NCI-H82 treated with DMSO at 0.1 percent for 48 hours (cell line): ENCODE results near the gene PDZD2.
"Not testable (repeated sequence)": the region's sequence is repeated elsewhere in the genome, so short reads cannot be mapped to it uniquely, and the experiment has no call there.

ENCODE experiments used
- DNase-seq: peaks from one replicate; lab custom pipeline; 2025; ENCODE audit not compliant: unreplicated experiment; lab: John Stamatoyannopoulos, UW

The PDZD2 gene

GRCh38 chr5:32059761-32060530 lies 421.0 kb downstream of the PDZD2 start:
- DNase-seq, result no peak

DNA sequence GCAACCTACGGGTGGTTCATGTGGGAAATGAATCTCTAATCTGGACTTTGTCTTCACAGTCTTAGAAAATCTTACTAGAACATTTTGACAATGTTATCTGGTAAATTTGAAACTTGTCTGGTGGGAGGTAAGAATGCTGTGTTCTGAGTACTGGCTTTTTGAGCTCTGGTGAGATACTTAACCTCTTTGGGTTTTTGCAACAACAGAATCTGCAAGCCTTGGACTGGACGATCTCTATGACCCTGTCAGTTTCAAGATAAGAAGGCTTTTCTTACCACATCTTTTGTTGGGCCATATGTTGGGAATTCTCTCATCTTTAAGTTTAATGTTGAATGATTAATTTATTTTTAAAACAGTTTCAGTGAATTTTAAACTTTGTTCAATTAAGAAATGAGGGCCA lies 422.3 kb downstream of the PDZD2 start:
- DNase-seq, result no peak

- no peak for DNase-seq
These were observed 427.5 kb downstream of the PDZD2 start for GRCh38 chr5:32066448-32066847.

DNA sequence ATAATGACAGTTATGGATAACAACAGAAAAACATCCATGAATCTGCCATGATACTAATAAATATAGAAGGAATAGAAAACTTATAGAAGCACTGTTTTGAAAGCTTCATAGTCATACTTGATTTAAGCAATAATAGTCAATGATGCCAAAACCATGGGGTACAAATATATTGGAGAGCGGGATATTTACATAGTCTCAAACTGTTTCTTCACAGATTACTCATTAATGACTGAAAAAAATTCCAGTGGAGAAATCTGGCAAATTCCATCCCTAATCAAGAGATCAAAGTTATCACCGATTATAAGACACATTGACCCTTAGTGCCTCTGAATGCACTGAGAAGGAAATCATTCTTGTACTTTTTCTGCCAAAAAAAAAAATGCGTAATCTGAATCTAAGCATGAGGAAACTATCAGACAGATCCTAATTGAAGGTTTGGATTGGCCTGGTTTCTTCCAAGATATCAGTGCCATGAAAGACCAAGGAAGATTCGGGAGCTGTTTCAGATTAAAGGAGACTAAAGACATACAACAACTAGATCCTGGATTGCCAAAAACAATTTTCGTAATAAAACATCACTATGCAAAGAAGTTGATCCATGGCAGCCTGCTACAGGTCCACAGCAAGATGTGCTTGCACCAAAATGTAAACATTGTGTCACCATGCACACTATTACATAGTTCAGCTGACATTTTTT lies 429.0 kb downstream of the PDZD2 start:
- no peak for DNase-seq

GRCh38 chr5:32068561-32068960 lies 429.6 kb downstream of the PDZD2 start:
- DNase-seq, result no peak

DNA sequence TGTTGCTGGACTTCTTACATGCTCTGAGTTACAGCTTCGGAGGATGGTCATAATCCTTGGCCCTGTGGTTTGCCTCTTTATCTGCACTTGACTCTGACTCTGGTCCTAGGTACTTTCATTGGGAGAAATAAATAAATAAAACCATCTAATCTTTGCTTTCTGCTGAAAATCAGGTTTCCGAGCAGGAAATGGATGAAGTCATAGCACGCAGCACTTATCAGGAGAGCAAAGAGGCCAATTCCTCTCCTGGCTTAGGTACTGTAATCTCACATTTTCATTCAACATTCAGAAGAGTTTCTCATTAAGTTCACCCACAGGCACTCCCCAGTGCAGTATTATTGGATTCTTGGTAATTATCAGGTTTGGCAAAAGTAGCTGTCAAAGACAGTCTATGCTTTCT lies 430.5 kb downstream of the PDZD2 start:
- DNase-seq, result no peak

- no peak for DNase-seq
These were observed 432.5 kb downstream of the PDZD2 start for GRCh38 chr5:32071351-32071944.

DNA sequence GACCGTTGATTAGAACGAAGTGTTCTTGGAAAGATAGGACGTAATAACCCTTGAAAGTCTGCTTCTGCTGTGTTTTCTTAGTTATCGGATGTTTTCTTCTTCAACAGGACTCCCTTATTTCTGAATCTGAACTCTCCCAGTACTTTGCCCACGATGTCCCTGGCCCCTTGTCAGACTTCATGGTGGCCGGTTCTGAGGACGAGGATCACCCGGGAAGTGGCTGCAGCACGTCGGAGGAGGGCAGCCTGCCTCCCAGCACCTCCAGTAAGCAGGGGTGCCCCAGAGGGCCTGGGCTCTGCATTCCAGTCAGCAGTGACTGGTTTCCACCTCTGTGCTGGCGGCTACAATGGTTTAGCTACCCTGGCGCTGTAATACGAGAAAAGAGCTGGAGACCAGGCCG lies 433.1 kb downstream of the PDZD2 start:
- DNase-seq, result no peak

DNA sequence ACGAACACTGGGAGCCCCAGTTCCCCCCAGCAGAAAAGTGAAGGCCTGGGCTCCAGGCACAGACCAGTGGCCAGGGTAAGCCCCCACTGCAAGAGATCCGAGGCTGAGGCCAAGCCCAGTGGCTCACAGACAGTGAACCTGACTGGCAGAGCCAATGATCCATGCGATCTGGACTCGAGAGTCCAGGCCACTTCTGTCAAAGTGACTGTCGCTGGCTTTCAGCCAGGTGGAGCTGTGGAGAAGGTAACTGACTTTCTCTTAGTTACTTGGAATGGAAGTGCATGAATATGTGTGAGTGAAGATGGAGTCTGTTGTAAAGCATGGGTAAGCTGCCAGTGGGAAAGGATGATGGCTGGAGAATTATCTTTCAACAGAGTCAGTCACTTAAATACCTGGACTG lies 435.5 kb downstream of the PDZD2 start:
- DNase-seq, result no peak

- peak; percentile 3 for DNase-seq
These were observed 438.1 kb downstream of the PDZD2 start for GRCh38 chr5:32076699-32077695.

DNA sequence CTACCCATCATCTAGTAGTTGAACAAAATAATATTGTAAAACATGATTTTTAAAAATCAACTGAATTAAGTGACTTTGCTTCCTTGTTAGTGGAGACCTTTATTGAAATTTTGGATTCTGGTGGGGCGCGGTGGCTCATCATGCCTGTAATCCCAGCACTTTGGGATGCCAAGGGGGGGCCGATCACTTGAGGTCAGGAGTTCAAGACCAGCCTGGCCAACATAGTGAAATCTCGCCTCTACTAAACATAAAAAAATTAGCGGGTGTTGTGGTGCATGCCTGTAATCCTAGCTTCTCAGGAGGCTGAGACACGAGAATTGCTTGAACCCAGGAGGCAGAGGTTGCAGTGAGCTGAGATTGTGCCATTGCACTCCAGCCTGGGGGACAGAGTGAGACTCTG lies 439.9 kb downstream of the PDZD2 start:
- DNase-seq, result not testable (repeated sequence)

- not testable (repeated sequence) for DNase-seq
These were observed 441.6 kb downstream of the PDZD2 start for GRCh38 chr5:32080565-32080964.

GRCh38 chr5:32082701-32083100 lies 443.8 kb downstream of the PDZD2 start:
- DNase-seq, result no peak

DNA sequence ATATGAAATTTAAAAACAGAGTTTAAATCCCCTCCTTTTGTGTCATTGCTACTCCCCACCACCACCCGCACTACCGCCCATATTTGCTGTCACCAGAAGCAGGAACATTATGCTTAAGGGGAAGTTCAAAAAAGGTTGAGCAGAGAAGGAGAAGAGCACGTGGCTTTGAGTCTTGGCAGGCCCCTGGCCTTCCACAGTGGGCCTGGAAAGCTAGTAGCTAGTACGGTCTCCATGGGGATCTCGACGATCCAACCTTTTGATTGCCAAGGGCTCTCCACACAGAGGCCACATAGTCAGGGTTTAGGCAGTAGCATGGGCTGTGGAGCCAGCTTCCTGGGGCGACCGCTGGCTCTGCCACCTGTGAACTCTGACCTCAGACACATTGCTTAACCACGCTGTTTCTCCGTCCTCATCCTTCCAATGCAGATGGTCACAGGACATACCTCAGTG lies 445.1 kb downstream of the PDZD2 start:
- DNase-seq, result no peak

- DNase-seq, result no peak
These were observed 448.5 kb downstream of the PDZD2 start for GRCh38 chr5:32087086-32088082.

GRCh38 chr5:32088214-32088613 lies 449.3 kb downstream of the PDZD2 start:
- DNase-seq, result no peak

DNA sequence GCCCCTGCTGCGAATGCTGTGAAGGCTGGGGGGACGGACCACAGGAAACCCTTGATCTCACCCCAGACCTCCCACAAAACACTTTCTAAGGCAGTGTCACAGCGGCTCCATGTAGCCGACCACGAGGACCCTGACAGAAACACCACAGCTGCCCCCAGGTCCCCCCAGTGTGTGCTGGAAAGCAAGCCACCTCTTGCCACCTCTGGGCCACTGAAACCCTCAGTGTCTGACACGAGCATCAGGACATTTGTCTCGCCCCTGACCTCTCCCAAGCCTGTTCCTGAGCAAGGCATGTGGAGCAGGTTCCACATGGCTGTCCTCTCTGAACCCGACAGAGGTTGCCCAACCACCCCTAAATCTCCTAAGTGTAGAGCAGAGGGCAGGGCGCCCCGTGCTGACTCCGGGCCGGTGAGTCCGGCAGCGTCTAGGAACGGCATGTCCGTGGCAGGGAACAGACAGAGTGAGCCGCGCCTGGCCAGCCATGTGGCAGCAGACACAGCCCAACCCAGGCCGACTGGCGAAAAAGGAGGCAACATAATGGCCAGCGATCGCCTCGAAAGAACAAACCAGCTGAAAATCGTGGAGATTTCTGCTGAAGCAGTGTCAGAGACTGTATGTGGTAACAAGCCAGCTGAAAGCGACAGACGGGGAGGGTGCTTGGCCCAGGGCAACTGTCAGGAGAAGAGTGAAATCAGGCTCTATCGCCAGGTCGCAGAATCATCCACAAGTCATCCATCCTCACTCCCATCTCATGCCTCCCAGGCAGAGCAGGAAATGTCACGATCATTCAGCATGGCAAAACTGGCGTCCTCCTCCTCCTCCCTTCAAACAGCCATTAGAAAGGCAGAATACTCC lies 450.4 kb downstream of the PDZD2 start:
- DNase-seq, result no peak

DNA sequence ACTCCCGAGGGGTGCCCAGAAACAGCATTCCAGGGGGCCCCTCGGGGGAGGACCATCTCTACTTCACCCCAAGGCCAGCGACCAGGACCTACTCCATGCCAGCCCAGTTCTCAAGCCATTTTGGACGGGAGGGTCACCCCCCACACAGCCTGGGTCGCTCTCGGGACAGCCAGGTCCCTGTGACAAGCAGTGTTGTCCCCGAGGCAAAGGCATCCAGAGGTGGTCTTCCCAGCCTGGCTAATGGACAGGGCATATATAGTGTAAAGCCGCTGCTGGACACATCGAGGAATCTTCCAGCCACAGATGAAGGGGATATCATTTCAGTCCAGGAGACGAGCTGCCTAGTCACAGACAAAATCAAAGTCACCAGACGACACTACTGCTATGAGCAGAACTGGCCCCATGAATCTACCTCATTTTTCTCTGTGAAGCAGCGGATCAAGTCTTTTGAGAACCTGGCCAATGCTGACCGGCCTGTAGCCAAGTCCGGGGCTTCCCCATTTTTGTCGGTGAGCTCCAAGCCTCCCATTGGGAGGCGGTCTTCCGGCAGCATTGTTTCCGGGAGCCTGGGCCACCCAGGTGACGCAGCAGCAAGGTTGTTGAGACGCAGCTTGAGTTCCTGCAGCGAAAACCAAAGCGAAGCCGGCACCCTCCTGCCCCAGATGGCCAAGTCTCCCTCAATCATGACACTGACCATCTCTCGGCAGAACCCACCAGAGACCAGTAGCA lies 451.3 kb downstream of the PDZD2 start:
- no peak for DNase-seq
